ENCODE results near the gene ZSCAN5A.

- TF ChIP-seq CTCF (tag by site-specific recombination; IDR thresholded peaks at IDR 0.05) = no peak
- TF ChIP-seq REST (tag by site-specific recombination; IDR thresholded peaks at IDR 0.05) = no peak
- no peak for TF ChIP-seq ZNF549 (tag by site-specific recombination; IDR thresholded peaks at IDR 0.05)
- TF ChIP-seq ZNF292 (tag by site-specific recombination; IDR thresholded peaks at IDR 0.05; ENCODE audit: borderline replicate concordance, low read depth) = no peak
- TF ChIP-seq IKZF3 (tag by site-specific recombination; IDR thresholded peaks at IDR 0.05) = no peak
- TF ChIP-seq ZNF148 (tag by site-specific recombination; IDR thresholded peaks at IDR 0.05; ENCODE audit: borderline replicate concordance) = no peak
- TF ChIP-seq ZNF785 (tag by site-specific recombination; IDR thresholded peaks at IDR 0.05) = no peak
- TF ChIP-seq ZNF23 (tag by site-specific recombination; IDR thresholded peaks at IDR 0.05; ENCODE audit: borderline replicate concordance) = no peak
- TF ChIP-seq ZNF558 (tag by site-specific recombination; IDR thresholded peaks at IDR 0.05) = no peak
- no peak for TF ChIP-seq BCL11B (tag by site-specific recombination; IDR thresholded peaks at IDR 0.05; ENCODE audit: low read depth)
Observed at GRCh38 chr19:56245121-56245740, 69.4 kb downstream of the ZSCAN5A start.
